Neural progenitor cell (in vitro differentiated cells): ENCODE results near the gene GALNT17. TPM values are rescaled to one million over a fixed set of nuclear protein-coding genes. Genes with fewer than 3 reads are reported as not detected.

ENCODE experiments used
- DNase-seq: peaks from one replicate; pipeline ENCODE4 v3.0.0-alpha.2; 2016; ENCODE audit warnings: low spot score
- H2AFZ ChIP-seq: fragments of 200-600 bp; sonication (generic); replicated peaks from 2 replicates; pipeline ENCODE4 v1.6.1; 2016; ENCODE audit warnings: antibody characterized with exemption
- H3F3A ChIP-seq: fragments of 200-600 bp; sonication (generic); 2 replicates; pipeline ENCODE4 v1.6.1; 2016; ENCODE audit warnings: antibody characterized with exemption, low read depth
- H3K27ac ChIP-seq: fragments of 200-600 bp; sonication (generic); 2 replicates; pipeline ENCODE4 v1.5.1; 2016; ENCODE audit warnings: mild to moderate bottlenecking
- H3K27me3 ChIP-seq: fragments of 200-600 bp; sonication (generic); 2 replicates; pipeline ENCODE4 v1.6.1; 2016; ENCODE audit warnings: mild to moderate bottlenecking, moderate library complexity
- H3K36me3 ChIP-seq: fragments of 200-600 bp; sonication (generic); 2 replicates; pipeline ENCODE4 v1.5.1; 2016
- H3K4me1 ChIP-seq: fragments of 200-600 bp; sonication (generic); 2 replicates; pipeline ENCODE4 v1.6.1; 2016; ENCODE audit warnings: mixed run types
- H3K4me2 ChIP-seq: fragments of 200-600 bp; sonication (generic); 2 replicates; pipeline ENCODE4 v1.6.1; 2016
- H3K4me3 ChIP-seq: fragments of 200-600 bp; sonication (generic); 2 replicates; pipeline ENCODE4 v1.5.1; 2016
- H3K79me2 ChIP-seq: fragments of 200-600 bp; sonication (generic); 2 replicates; pipeline ENCODE4 v1.6.1; 2016; ENCODE audit warnings: low read depth
- H3K9ac ChIP-seq: fragments of 200-600 bp; sonication (generic); 2 replicates; pipeline ENCODE4 v1.6.1; 2016
- H3K9me3 ChIP-seq: fragments of 200-600 bp; sonication (generic); 2 replicates; pipeline ENCODE4 v1.5.1; 2016; ENCODE audit warnings: low read depth
- H4K20me1 ChIP-seq: fragments of 200-600 bp; sonication (generic); 2 replicates; pipeline ENCODE4 v1.6.1; 2016; ENCODE audit warnings: low read depth
- H3K27ac Mint-ChIP-seq: 3 replicates; pipeline ENCODE4 v1.8.0; 2021; ENCODE audit warnings: mixed read lengths
- H3K27me3 Mint-ChIP-seq: 2 replicates; pipeline ENCODE4 v1.8.0; 2022; ENCODE audit warnings: low read depth, mild to moderate bottlenecking, inconsistent platforms, moderate library complexity, mixed read lengths; ENCODE audit not compliant: insufficient read depth
- H3K36me3 Mint-ChIP-seq: 3 replicates; pipeline ENCODE4 v1.8.0; 2021; ENCODE audit warnings: mixed read lengths
- H3K4me1 Mint-ChIP-seq: 3 replicates; pipeline ENCODE4 v1.8.0; 2021; ENCODE audit warnings: mixed read lengths
- H3K4me3 Mint-ChIP-seq: 3 replicates; pipeline ENCODE4 v1.8.0; 2021; ENCODE audit warnings: mild to moderate bottlenecking, moderate library complexity, mixed read lengths
- H3K9me3 Mint-ChIP-seq: 3 replicates; pipeline ENCODE4 v1.8.0; 2020; ENCODE audit warnings: mixed read lengths
- EZH2 ChIP-seq: fragments of 200-600 bp; sonication (generic); IDR thresholded peaks from 2 replicates; pipeline ENCODE4 v1.6.1; 2017; ENCODE audit warnings: antibody characterized with exemption, mild to moderate bottlenecking, moderate library complexity
- EZH2phosphoT487 ChIP-seq: fragments of 200-600 bp; sonication (generic); IDR thresholded peaks from 2 replicates; pipeline ENCODE4 v1.6.1; 2017; ENCODE audit warnings: antibody characterized with exemption
- total RNA-seq: library from RNA; depleted of rRNA; stranded (reverse); fragments of >200 nt; gene quantifications from 2 replicates; pipeline ENCODE4 v1.2.3, GENCODE V29; 2015; ENCODE audit warnings: low replicate concordance
- TF ChIP-seq, protein P1 (sequence below): fragments of 200-600 bp; sonication (generic); IDR thresholded peaks from 2 replicates; pipeline ENCODE4 v1.5.1; 2017; ENCODE audit warnings: antibody characterized with exemption, mild to moderate bottlenecking

The GALNT17 gene
- total RNA-seq, 1 donor from 2014 or later: 17.1 TPM

DNA sequence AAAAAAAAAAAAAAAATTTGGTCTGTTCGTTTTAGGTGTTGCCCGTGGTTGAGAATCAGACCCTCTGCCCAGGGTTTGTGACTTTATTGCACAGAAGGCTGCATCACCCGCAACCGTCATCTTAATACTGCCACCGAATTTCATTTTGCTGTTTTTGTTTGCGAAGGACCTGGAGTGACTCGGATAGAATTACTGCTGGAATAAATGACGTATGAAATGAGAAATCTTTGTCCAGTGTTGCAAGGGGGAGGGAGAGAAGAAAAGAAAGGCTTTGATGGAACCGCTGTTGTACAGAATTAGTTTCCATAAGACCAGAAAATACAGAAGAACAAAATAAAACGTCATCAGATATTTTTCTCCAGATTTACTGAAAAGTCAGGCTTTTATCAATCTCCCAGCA, 103.3 kb downstream of the GALNT17 start:
- H3K36me3 ChIP-seq: no peaks in the 10 kb centered on the region
- Mint-ChIP-seq H3K4me3 (no peak overlapping the region), H3K4me1 (peaks cover 33% of the 10 kb centered on the region), H3K9me3 (peaks cover 5% of the 10 kb centered on the region), H3K27me3 (peaks cover 3% of the 10 kb centered on the region), H3K36me3 (peaks cover 2% of the 10 kb centered on the region), H3K27ac (peak overlapping the region; percentile 14)
- H2AFZ ChIP-seq: no peak overlapping the region
- no peak overlapping the region for H3K27ac ChIP-seq
- no peak overlapping the region for H3K9ac ChIP-seq
- no peaks in the 10 kb centered on the region for H3K27me3 ChIP-seq
- H3F3A ChIP-seq: peaks cover 32% of the 10 kb centered on the region
- TF ChIP-seq, protein P1, sequence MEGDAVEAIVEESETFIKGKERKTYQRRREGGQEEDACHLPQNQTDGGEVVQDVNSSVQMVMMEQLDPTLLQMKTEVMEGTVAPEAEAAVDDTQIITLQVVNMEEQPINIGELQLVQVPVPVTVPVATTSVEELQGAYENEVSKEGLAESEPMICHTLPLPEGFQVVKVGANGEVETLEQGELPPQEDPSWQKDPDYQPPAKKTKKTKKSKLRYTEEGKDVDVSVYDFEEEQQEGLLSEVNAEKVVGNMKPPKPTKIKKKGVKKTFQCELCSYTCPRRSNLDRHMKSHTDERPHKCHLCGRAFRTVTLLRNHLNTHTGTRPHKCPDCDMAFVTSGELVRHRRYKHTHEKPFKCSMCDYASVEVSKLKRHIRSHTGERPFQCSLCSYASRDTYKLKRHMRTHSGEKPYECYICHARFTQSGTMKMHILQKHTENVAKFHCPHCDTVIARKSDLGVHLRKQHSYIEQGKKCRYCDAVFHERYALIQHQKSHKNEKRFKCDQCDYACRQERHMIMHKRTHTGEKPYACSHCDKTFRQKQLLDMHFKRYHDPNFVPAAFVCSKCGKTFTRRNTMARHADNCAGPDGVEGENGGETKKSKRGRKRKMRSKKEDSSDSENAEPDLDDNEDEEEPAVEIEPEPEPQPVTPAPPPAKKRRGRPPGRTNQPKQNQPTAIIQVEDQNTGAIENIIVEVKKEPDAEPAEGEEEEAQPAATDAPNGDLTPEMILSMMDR: no peak
- TF ChIP-seq EZH2 (no peak), EZH2phosphoT487 (no peak)
- H4K20me1 ChIP-seq: peaks cover 22% of the 10 kb centered on the region
- no peak overlapping the region for H3K4me3 ChIP-seq
- no peak for DNase-seq
- H3K9me3 ChIP-seq: no peaks in the 10 kb centered on the region
- H3K79me2 ChIP-seq: peaks cover 42% of the 10 kb centered on the region
- H3K4me1 ChIP-seq: peaks cover 30% of the 10 kb centered on the region
- no peak overlapping the region for H3K4me2 ChIP-seq

DNA sequence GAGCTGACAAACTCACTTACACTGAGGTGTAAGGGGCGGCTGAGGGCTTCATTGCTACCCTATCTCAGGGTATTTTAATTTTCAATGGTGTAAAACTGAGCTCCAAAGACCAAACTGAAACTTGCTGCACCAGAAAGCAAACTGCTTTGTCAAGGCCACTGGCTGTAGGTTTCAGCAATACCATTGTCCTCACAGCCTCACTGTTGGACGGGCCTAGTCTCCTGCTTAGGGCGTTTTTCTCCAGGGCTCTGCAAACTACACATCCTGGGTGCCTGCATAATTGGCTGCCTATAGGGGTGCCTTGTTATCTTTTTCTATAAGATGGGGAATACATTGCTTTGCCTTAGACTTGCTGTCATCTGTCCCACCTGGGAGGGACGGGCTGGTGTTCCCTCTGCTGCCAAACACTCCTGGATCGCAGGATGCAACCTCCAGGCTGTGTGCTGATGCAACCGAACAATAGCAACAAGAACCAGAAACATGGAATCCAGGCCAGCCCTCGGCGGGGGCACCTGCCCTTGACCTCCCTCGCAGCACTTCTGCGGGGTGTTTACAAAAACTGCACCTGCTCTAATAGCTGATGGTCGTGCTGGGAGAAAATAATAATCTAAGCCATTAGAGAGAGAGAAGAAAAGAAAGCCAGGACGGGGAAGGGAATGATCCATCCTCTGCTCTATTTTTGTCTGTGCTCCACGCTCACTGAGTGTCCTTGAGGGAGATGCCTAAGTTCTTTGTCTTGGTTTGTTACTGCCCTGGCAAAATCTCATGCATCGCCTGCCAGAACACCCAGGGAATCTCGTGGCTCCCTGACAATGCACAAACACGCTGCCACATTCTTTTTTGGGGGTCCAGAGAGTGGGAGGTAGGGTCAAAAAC, 104.5 kb downstream of the GALNT17 start:
- Mint-ChIP-seq H3K9me3 (peaks cover under 1% of the 10 kb centered on the region), H3K27me3 (peaks cover 3% of the 10 kb centered on the region), H3K36me3 (peaks cover 2% of the 10 kb centered on the region), H3K4me3 (no peak overlapping the region), H3K4me1 (peaks cover 33% of the 10 kb centered on the region), H3K27ac (peak overlapping the region; percentile 78)
- Histone ChIP-seq H3K4me3 (no peak overlapping the region), H3K79me2 (peaks cover 47% of the 10 kb centered on the region), H3K4me1 (peaks cover 30% of the 10 kb centered on the region), H3K27me3 (no peaks in the 10 kb centered on the region), H3K9ac (no peak overlapping the region), H3K4me2 (no peak overlapping the region), H3K27ac (no peak overlapping the region), H3K36me3 (no peaks in the 10 kb centered on the region), H4K20me1 (peaks cover 22% of the 10 kb centered on the region), H2AFZ (no peak overlapping the region), H3F3A (peaks cover 32% of the 10 kb centered on the region), H3K9me3 (no peaks in the 10 kb centered on the region)
- no peak for DNase-seq
- TF ChIP-seq, protein P1: no peak
- TF ChIP-seq EZH2 (no peak), EZH2phosphoT487 (no peak)

DNA sequence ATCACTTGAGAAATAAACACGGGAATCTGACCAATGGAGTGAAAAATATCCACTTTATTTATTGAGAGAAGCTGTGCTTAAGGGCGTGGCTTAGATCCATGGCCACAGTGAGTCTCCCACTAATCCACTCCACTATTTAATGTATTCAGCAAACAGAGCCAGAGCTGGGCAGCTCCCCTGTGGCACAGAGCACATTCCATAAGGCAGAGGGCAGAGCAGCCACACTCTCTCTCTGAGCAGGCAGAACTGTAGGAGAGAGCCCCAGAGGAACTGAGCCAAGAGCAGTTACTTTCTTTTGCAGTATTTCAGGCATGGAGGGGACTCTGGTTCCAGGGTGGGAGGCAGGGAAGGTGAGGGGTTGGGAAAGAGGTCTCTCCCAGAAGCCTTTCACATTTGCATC, 106.0 kb downstream of the GALNT17 start:
- TF ChIP-seq EZH2phosphoT487: no peak
- no peak for TF ChIP-seq EZH2
- TF ChIP-seq, protein P1: peak; percentile 32
- peak; percentile 80 for DNase-seq
- Histone ChIP-seq H3F3A (peaks cover 32% of the 10 kb centered on the region), H3K4me2 (peak overlapping the region; percentile 61), H4K20me1 (peaks cover 22% of the 10 kb centered on the region), H3K9ac (no peak overlapping the region), H3K27ac (peak overlapping the region; percentile 47), H3K36me3 (no peaks in the 10 kb centered on the region), H3K9me3 (no peaks in the 10 kb centered on the region), H2AFZ (no peak overlapping the region), H3K4me3 (peak overlapping the region; percentile 5), H3K27me3 (no peaks in the 10 kb centered on the region), H3K79me2 (peaks cover 59% of the 10 kb centered on the region), H3K4me1 (peaks cover 30% of the 10 kb centered on the region)
- Mint-ChIP-seq H3K4me1 (peaks cover 33% of the 10 kb centered on the region), H3K27ac (peak overlapping the region; percentile 66), H3K27me3 (peaks cover 3% of the 10 kb centered on the region), H3K36me3 (peaks cover 2% of the 10 kb centered on the region), H3K9me3 (no peaks in the 10 kb centered on the region), H3K4me3 (no peak overlapping the region)
